Renal pelvis (tissue), 4 donors: Measurements from ENCODE around the gene ITPRIP. TPM values are rescaled to one million over a fixed set of nuclear protein-coding genes. Genes with fewer than 3 reads are reported as not detected.

Experiments used
- DNase-seq: peaks from one replicate; pipeline ENCODE4 v3.0.0-alpha.2; 2013
- polyA plus RNA-seq, 3 donors: library from polyadenylated mRNA; unstranded; fragments of 120-200 nt; gene quantifications; one replicate each; pipeline ENCODE4 v1.2.1, GENCODE V29; 2013; ENCODE audit not compliant: insufficient read length in 3 of 3

The ITPRIP gene
- polyA plus RNA-seq, 3 donors = 7.7 to 11.6 (median 11.0) TPM

DNA sequence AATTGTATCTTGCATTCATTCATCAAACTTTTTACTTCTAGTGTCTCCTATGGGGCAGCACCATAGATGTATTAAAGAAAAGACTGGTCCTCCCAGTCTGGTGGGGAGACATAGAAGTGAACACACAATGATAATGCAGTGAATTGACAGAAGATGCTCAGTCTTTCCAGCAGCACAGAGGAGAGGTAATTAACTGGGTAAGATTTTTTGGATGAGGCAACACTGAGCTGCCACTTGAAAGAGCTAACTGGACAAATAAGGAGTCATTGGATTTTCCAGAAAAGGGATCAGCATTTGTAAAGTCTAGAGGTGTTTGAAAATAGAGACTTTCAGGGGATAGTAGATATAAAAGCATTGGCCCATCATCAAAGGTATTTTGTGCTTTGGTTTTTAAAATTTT lies 7.2 kb upstream of the ITPRIP start:
- DNase-seq = no peak

DNA sequence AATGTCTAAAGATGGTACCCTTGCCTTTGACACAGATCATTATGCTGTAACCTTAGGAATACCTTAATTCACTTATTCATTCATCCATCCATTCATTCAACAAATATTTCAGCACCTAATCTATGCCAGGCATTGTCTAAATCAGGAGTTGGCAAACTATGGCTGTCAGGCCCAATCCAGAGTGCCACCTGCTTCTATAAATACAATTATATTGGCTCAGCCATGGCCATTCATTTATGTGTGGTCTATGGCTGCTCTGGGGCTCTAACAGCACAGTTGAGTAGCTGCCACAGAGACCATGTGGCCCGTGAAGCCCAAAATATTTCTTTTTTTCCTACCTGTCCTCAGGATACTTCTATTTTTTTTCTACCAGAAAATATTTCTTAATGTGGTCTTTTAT lies 6.0 kb upstream of the ITPRIP start:
- no peak for DNase-seq

DNA sequence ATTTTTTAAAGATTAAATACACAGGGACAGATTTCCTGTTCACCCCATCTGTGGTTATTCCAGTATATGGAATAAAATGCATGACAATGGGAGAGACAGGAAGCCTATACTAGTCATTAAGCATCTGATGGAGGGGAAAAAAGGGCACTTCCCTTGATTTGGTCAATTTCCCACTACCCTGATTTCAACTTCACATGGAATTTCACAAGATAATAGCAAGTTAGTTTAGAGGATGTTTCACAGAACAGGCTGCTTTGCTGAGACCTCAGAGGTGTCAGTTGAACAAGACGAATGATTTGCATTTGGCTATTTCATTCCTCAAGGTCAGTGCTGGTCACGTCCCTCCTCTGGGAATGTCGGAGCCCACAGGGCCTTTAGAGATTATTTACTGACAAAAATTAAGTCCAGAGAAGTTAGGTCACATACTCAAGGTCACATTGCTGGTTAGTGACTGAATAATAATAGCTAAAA lies 4.7 kb upstream of the ITPRIP start:
- no peak for DNase-seq

DNA sequence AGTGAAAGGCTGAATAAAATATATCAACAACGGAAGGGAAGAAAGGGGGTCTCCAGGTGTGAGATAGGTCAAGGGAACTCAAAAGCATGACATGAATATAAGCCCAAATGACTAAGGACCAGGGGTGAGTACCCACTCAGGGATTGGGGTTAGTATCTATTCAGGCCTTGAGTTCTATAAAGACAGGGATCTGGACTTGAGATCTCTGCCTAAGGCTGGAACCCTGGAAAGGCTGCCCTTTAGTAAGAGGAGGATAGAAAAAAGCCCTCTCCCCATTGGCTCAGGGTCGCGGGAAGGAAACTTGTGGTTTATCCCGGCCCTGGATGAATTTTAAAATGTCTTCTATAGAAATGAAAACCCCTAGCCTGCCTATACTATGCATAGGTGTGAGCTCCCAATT lies 2.4 kb upstream of the ITPRIP start:
- DNase-seq = no peak

DNA sequence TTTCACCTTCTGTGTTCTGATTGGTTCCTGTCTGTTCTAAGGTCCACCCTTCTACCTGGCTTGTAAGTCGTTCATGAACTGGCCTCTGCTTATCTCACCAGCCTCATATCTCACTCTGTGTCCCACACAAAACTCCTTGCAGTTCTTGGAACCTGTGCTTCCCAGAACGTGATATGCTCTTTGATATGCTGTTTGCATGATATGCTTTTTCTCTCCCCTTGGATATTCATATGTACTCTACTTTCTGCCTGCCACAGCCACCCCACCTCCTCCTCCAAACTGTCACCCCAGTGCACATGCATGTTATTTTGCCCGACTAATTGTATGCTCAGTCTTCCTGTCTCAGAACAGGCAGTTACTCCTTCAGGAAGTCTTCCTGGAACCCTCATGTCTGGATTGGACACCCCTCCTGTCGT lies 1.9 kb upstream of the ITPRIP start:
- DNase-seq = no peak

DNA sequence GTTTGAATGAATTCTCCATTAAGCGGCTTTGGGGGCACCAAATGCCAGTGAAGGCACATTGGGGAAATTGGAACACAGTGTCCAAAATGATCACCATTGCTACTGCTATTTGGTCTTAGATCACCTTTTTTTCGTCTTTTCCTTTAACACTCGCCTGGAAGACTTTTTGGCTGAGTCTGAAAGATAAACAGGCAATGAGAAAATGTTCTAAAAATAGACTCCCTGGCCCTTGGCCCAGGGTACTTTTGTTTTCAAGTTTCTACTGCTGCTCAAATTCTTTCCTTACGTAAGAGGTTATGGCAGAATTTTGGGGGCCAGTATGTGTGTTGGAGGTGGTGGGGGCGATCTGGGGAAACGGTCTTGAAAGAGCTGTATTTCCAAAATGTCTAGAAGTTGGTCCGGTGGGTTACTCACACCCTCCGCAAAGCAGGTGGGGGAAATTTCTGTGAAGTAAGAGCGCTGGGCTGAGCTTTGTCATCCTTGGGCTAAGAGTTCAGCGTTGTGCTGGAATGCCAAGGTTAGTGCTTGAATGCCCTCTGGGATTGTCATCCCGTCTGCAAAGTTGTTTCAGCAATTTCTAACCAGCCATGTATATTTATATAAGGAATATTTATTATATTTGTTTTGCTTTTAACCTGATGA lies 1.3 kb upstream of the ITPRIP start:
- DNase-seq = no peak

DNA sequence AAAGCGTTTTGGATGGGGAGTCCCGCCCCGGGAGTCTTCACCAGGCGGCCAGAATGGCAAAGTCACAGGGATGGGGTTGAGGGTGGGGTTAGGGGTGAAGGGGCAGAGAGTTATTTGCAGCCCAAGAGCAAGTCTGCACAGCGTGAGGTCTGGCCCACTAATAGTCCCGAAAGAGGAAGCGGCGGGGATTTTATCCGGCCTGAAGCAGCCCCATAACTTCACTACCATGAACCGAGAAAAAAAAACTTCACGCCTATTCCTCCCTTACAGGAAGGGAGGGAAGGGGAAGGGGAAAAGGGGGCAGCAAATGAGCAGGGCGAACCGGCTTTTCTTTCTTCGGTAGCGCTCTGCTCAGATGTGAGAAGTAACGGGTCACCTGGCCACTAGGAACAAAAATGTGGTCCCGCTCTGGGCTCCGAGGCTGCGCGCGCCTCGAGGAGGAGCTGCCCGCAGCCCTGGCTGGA lies 712 bp downstream of the ITPRIP start:
- no peak for DNase-seq

DNA sequence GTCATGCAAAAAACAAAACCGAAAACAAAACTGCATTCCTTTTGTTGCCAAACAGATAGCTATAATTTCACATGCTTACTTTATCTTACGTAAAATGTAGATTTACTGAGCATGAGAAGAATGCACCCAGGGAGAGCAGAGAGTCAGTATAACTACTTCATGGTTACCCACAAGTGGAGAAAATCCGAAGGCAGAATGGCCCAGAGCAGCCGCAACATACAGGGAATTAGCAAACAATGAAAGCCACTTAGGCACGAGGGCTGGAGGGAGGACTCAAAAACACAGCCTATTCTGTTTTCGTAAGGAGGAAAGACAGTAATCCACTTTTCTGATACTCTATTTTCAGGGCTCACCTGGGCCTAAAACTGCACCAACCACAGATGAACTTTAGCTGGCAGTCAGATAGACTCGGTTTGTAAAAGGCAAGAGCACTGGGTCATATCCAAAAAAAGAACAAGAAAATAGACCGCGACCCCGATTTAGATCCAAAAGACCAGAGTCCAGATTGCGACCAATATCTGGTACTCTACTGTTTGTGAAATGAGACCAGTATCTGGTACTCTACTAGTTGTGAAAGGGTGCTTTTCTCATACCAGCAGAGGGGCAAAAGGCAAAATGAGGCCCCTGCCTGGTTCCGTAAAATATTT lies 1.3 kb downstream of the ITPRIP start:
- DNase-seq = no peak

DNA sequence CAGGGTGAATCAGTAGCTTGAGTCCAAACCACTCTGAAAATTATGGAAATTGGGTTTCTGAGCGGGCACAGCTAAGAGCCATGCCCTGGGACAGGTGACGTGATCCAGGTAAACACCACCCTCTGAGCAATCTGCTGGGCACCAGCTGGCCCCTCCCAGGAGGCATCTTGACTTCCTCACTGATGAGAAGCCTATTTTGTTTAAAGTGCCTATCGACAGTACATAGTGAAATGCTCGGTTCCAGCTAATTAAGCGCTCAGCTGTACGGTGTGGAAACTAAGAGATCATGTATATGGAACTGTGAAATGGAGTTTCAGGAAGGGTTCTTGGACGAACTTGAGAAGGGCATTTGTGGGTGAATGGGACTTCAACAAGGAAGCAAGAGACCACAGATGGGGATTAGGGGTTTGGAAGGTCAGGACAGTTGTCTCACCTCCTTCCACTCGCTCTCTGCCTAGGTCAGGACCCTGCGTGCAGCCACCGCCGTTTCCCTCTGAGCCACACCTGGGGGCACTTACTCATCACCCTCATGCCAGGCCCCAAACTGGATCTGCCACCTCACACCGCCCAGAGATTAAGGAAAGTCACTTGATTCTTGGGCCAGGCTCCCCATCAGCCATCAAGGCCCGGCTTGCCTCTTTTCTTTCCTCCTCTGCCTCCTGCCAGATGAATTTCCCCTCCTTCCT lies 3.2 kb downstream of the ITPRIP start:
- DNase-seq = no peak

DNA sequence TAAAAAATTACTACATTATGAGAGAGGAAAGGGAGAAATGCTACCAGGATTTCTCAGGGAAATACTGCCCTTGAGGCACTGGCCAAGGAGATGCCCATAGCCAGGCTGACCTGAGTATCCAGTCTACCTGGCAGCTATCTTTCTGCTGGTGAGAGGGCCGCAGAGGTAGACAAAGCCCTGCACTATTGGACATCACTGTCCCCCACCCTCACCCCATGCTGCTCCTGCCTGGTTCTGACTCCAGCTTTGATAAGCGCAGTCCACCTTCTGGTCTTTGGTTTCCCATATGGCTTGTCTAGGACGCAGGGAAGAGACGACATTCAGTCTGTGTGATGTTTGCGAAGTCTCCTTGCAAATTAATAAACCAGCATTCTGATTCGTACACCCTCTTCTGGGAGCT lies 3.7 kb downstream of the ITPRIP start:
- DNase-seq = no peak

DNA sequence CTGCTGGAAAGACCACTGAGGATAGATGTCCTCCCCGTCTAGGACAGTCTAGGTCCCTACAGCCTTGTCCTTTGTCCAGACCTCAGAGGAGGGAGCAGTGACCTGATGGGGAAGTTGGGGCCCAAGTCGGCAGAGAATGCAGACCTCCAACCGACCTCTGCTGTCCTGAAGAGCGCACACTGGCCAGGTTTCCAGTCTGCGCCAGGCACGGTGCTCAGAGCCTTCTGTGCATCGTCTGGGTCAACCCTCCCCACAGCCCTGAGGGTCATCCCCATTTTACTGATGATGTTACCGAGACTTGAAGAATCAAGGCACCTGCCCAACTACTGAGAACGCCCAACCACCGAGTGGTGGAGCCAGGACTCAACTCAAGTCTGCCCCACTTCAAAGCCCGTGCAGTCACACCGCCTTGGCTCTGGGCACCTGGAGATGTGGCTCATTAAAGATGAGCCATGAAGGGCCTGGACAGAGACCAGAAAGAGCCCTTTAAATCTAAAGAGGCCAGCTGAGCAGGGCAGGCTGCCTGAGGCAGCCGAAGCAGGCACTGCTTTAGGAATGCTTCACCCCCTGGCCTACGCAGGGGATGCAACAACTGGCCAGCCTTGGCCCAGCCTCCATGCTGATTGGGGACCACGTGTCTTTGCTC lies 4.4 kb downstream of the ITPRIP start:
- DNase-seq = no peak

DNA sequence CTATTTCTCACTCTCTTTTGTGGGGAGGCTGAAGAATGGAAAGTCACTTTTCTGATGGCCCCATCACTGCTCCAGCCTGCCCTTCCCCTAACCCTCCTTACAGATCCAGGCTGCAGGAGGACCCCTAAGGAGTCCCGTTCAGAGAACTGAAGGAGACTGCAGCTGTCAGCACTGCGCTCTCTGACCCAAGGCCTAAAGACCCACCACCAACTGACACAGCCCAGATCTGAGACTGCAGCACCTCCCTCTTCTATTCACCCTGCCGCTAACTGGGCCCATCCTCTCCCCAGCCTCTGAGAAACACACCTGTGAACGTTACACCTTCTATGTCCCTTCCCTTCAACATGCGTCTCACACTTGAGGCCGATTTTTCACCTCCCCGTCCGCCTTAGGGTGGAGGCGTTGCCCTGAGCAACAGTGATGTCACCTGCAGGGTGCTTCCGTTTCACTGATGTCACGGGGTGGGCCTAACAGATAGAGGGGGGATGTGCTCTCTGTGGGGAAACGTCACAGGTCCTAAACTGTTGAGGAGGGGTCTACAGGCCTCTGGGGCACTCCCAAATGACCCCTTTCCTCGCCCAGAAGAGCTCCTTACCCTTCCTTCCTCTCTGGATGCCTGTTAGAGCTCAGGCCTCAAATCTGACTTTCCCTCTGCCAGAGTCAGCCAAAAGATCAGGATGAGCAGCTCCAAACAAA lies 5.1 kb downstream of the ITPRIP start:
- DNase-seq = no peak

DNA sequence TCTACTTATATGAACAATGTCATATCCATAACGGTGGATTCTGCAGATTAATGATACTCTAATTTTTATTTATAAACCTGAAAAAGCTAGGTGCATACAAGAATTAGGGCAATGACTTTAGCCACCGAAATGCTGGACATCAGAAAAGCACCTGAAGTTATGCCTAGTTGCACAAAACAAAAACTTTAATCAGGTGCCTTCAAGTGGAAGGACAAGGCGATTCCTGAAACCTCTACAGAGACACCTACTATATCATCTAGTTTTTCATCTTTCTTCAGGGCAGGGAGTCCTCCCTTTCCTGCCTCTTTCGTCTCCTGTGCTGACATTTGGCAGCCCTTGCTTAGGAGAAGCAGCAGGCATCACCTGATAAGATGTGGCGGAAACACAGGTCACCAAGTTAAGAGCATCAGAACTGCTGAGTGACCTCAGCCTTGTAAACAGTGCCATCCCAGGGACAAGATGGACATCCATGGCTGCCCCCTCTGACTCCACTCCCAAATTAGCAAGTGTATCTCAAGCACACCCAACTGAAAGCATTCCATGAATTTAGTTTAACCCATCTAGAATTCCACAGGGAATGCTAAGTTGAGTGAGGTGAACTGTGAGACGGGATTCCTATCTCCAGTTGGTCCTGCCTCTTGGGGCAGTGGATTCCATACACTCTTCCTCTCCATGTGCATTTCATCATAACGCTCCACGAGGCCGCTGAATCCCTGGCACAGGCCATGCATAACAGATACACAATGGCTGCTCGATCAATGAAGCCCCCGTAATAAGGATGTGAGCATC lies 5.8 kb downstream of the ITPRIP start:
- no peak for DNase-seq

DNA sequence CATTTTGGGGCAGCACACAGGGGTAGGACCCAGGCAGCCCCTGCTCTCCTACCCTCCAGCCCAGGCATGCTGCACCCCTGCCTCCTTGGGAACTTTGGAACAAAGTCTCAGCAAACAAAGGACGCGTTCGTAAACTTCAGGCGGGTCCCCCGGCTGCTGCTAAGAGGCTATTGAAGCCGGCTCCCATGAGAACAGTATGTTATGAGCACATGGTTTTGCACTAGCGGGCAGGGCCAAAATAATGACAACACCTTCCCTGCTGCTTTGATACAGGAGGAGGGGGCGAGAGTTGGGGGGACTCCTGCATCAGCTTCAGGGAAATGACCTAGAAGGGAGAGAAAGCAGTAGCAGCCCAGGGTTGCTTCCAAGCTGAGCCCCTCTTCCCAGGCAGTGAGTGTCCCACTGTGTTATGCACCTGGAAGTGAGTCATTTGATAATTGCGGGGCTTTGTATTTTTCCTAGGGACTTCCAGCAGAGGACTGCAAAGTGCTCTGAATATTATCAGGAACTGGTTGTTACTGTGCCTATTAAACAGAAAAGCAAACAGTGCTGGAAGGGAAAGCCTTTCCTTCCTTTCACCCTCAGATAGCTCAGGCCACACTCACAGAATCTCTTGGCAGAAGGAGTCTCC lies 6.9 kb downstream of the ITPRIP start:
- no peak for DNase-seq

DNA sequence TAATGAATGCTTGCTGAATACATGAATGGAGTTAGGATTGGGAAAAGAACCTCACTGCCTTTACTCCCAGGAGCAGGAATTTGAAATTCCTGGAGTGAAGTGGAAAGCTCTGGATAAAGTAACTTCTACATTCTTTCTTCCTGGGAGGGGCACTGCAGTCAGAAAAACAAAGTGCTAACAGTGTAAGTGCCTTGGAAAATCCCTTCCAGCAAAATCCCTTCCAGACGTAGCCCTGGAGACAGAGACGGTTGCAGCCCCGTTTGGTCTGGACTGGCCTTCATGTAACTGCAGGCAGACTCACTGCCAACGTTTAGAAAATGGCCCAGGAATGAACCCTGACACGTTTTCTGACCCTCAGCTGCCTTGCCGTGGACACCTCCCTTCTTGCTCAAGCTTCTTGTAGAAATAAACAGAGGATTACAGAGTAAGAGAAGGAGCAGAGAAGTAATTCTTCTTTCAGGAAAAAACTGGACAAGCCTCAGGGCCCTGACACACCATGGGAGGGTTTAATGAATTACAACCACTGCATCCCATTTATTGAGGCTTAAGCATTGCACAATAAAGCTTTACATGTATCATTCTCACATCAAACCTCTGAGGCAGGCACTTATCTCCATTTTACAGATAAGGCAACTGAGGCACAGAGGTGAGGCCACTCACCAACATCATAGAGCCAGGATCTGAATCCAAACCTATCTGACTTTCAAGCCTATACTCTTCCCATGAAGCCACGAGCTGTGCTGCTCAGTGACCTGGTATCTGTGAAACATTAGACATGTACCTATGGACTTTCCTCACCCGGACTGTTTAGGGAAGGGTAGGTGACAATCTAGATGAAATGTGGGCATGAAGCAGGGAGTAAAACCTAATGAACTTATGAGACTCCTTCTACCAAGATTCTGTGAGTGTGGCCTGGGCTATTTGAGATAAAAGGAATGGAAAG lies 7.8 kb downstream of the ITPRIP start:
- DNase-seq = no peak

DNA sequence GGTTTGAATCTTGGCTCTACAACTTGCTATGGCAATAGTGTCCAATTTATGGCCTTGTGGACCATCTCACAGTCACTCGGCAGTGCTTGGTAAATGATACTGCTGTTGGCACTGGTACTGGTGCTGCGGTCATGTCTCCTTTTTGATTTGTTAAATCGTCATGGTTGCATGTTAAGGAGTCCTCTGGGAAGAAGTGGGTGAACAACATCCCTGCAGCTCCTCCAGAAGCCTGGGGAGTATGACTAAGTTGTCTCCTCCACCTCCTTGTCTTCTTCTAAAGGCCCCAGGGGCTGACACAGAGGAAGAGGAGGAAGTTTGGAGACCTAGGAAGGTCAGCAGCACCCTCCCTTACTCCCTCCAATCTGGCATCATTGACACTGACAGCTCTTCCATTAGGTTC lies 8.5 kb downstream of the ITPRIP start:
- no peak for DNase-seq

DNA sequence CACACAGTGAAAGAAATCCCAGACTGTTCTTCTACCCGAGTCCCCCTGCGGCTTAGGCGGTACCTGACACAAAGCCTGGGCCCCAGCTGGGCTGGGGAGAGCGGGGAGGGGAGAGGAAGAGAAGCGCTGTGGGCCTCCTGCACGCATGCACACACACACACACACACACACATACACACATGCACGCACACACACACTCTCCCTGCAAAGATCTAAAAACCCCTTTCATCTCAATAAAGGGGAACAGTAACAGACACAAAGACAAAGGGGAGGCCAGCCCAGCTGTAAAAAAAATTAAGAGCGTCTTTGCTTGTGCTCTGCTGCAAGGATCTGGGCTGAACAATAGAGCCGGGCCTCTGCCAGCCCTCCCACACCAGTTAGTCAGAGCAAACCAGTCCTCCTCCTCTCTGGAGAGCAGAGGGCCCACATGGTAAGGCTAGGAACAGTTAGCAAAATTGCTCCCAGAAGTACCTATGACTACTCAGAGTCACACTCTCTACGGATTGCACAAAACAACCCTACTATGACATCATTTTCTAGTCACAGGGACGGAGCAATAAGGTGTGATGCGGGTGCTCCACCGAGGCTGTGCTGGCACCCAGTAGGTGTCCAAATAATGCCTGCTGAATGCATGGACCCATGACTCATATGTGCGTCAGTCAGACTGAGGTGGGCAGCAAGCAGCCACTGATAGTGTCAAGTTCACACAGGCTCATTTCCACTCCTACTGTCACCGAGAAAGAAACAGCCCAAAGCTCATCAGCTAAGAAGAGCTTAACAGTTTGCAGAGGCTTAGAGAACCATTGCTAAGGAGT lies 9.2 kb downstream of the ITPRIP start:
- no peak for DNase-seq

DNA sequence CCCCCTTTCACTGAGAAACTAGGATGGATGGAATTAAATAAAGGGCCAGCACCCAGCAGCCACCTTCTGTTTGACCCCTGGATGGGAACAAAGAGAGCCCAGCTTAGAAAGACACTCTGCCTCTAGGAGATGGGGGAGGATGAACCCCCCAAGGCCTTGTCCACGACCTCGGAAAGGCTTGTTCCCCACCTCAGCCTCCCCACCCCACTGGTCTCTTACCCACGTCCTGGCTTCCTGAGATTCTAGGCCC lies 9.7 kb downstream of the ITPRIP start:
- no peak for DNase-seq
